Loucy (cell line): ENCODE results near the gene CCL11.
A peak's percentile ranks its signal among the peaks of the same experiment; 100 is the strongest.

ENCODE experiments used
- H2AFZ ChIP-seq: fragments of 200-600 bp; sonication (generic); 2 replicates; pipeline ENCODE4 v1.6.0; 2016; ENCODE audit warnings: antibody characterized with exemption, mild to moderate bottlenecking, low read length, moderate library complexity
- H3F3A ChIP-seq: fragments of 200-600 bp; 2 replicates; pipeline ENCODE4 v1.6.0; 2016; ENCODE audit warnings: antibody characterized with exemption, low read depth, mild to moderate bottlenecking
- H3K27me3 ChIP-seq: fragments of 200-600 bp; sonication (generic); 2 replicates; pipeline ENCODE4 v1.6.1; 2014; ENCODE audit warnings: low read length, mild to moderate bottlenecking; ENCODE audit not compliant: insufficient read depth, poor library complexity, severe bottlenecking
- H3K36me3 ChIP-seq: fragments of 200-600 bp; sonication (generic); 2 replicates; pipeline ENCODE4 v1.6.1; 2016; ENCODE audit warnings: low read length; ENCODE audit not compliant: insufficient read depth
- H3K4me1 ChIP-seq: fragments of 200-600 bp; sonication (generic); 2 replicates; pipeline ENCODE4 v1.5.1; 2014; ENCODE audit warnings: low read length, mild to moderate bottlenecking; ENCODE audit not compliant: insufficient read depth, poor library complexity, severe bottlenecking
- H3K4me2 ChIP-seq: fragments of 200-600 bp; sonication (generic); 2 replicates; pipeline ENCODE4 v1.6.0; 2014; ENCODE audit warnings: antibody characterized with exemption, low read length, low read depth, mild to moderate bottlenecking; ENCODE audit not compliant: poor library complexity, severe bottlenecking
- H3K4me3 ChIP-seq: fragments of 200-600 bp; sonication (generic); 2 replicates; pipeline ENCODE4 v1.5.1; 2014; ENCODE audit warnings: low read length, mild to moderate bottlenecking, mixed read lengths; ENCODE audit not compliant: poor library complexity, severe bottlenecking
- H3K79me2 ChIP-seq: fragments of 200-600 bp; sonication (generic); 2 replicates; pipeline ENCODE4 v1.6.1; 2014; ENCODE audit warnings: low read length; ENCODE audit not compliant: insufficient read depth
- H3K9ac ChIP-seq: fragments of 200-600 bp; sonication (generic); 2 replicates; pipeline ENCODE4 v1.6.0; 2014; ENCODE audit warnings: mild to moderate bottlenecking, low read depth, low read length, moderate library complexity; ENCODE audit not compliant: poor library complexity, severe bottlenecking
- H3K9me2 ChIP-seq: fragments of 200-600 bp; sonication (generic); replicated peaks from 2 replicates; pipeline ENCODE4 v1.6.1; 2016; ENCODE audit warnings: low read depth, low read length, mixed read lengths
- H3K9me3 ChIP-seq: fragments of 200-600 bp; sonication (generic); 2 replicates; pipeline ENCODE4 v1.6.1; 2014; ENCODE audit warnings: mild to moderate bottlenecking, antibody characterized with exemption, low read length, low read depth; ENCODE audit not compliant: insufficient read depth
- H4K20me1 ChIP-seq: fragments of 200-600 bp; sonication (generic); 2 replicates; pipeline ENCODE4 v1.6.0; 2014; ENCODE audit warnings: antibody characterized with exemption, low read length, mild to moderate bottlenecking; ENCODE audit not compliant: insufficient read depth, poor library complexity, severe bottlenecking
- EZH2phosphoT487 ChIP-seq: fragments of 200-600 bp; IDR thresholded peaks from 2 replicates; pipeline ENCODE4 v1.6.1; 2018; ENCODE audit warnings: antibody characterized with exemption, mild to moderate bottlenecking, moderate library complexity, borderline replicate concordance
- TF ChIP-seq, protein P1 (sequence below): fragments of 200-600 bp; sonication (generic); conservative IDR thresholded peaks from 2 replicates; pipeline ENCODE4 v1.5.1; 2014; ENCODE audit warnings: mild to moderate bottlenecking, antibody characterized with exemption, low read length

Gene CCL11

DNA sequence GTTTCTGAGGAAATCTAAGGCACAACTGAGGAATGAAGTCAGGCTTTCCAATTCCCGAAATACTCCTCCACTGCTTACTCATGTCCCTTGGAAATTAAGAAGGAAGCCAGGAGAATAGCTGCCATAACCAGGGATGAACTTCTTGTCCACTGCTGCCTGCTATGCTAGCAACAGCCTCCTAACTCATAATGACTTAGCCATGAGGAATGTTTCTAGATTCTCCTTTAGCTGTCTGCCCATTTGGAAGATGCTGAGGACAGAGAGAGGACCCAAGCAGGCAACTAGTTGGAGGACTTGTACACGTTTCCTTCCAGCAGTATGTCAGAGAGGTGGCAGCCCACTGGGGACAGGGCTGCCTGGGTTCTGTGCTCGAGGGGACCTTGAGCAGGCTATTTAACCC, 31.4 kb upstream of the CCL11 start:
- Histone ChIP-seq H4K20me1 (no peaks in the 10 kb centered on the region), H3K9me2 (no peaks in the 10 kb centered on the region), H3F3A (no peaks in the 10 kb centered on the region), H3K4me2 (no peak overlapping the region), H3K36me3 (no peaks in the 10 kb centered on the region), H3K9ac (no peak overlapping the region), H3K27me3 (no peaks in the 10 kb centered on the region), H3K79me2 (no peaks in the 10 kb centered on the region), H3K9me3 (no peaks in the 10 kb centered on the region), H2AFZ (no peak overlapping the region), H3K4me1 (no peaks in the 10 kb centered on the region), H3K4me3 (no peak overlapping the region)
- TF ChIP-seq, protein P1, sequence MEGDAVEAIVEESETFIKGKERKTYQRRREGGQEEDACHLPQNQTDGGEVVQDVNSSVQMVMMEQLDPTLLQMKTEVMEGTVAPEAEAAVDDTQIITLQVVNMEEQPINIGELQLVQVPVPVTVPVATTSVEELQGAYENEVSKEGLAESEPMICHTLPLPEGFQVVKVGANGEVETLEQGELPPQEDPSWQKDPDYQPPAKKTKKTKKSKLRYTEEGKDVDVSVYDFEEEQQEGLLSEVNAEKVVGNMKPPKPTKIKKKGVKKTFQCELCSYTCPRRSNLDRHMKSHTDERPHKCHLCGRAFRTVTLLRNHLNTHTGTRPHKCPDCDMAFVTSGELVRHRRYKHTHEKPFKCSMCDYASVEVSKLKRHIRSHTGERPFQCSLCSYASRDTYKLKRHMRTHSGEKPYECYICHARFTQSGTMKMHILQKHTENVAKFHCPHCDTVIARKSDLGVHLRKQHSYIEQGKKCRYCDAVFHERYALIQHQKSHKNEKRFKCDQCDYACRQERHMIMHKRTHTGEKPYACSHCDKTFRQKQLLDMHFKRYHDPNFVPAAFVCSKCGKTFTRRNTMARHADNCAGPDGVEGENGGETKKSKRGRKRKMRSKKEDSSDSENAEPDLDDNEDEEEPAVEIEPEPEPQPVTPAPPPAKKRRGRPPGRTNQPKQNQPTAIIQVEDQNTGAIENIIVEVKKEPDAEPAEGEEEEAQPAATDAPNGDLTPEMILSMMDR: no peak

DNA sequence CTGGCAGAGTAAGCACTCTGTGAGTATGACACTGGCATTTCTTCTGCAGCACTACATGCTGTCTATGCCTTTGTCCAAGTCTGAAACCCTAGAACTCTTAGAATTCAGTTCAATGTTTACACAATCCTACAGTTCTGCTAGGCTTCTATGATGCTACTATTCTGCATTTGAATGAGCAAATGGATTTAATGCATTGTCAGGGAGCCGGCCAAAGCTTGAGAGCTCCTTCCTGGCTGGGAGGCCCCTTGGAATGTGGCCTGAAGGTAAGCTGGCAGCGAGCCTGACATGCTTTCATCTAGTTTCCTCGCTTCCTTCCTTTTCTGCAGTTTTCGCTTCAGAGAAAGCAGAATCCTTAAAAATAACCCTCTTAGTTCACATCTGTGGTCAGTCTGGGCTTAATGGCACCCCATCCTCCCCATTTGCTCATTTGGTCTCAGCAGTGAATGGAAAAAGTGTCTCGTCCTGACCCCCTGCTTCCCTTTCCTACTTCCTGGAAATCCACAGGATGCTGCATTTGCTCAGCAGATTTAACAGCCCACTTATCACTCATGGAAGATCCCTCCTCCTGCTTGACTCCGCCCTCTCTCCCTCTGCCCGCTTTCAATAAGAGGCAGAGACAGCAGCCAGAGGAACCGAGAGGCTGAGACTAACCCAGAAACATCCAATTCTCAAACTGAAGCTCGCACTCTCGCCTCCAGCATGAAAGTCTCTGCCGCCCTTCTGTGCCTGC, 30.7 kb upstream of the CCL11 start, which contains the start of gene CCL2:
Gene CCL2, plus strand, starts transcription at position 635 of the 730 bp plus-strand sequence. Its CDS starts 65 bp downstream, at position 700.
- no peaks in the 10 kb centered on the region for H3K9me2 ChIP-seq
- H3K27me3 ChIP-seq: no peaks in the 10 kb centered on the region
- no peaks in the 10 kb centered on the region for H3K4me1 ChIP-seq
- H3K79me2 ChIP-seq: no peaks in the 10 kb centered on the region
- H3K4me2 ChIP-seq: peak within 1 kb of the TSS; percentile 32
- no peaks in the 10 kb centered on the region for H3K9me3 ChIP-seq
- H4K20me1 ChIP-seq: no peaks in the 10 kb centered on the region
- no peaks in the 10 kb centered on the region for H3K36me3 ChIP-seq
- TF ChIP-seq EZH2phosphoT487: no peak
- TF ChIP-seq, protein P1: no peak
- no peak within 1 kb of the TSS for H3K4me3 ChIP-seq
- no peak within 1 kb of the TSS for H3K9ac ChIP-seq
- no peaks in the 10 kb centered on the region for H3F3A ChIP-seq
- H2AFZ ChIP-seq: peak within 1 kb of the TSS; percentile 15; the same call in 1 of the 2 replicates

DNA sequence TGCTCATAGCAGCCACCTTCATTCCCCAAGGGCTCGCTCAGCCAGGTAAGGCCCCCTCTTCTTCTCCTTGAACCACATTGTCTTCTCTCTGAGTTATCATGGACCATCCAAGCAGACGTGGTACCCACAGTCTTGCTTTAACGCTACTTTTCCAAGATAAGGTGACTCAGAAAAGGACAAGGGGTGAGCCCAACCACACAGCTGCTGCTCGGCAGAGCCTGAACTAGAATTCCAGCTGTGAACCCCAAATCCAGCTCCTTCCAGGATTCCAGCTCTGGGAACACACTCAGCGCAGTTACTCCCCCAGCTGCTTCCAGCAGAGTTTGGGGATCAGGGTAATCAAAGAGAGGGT, 30.2 kb upstream of the CCL11 start:
- Histone ChIP-seq H3K27me3 (no peaks in the 10 kb centered on the region), H2AFZ (peak overlapping the region; percentile 15; the same call in 1 of the 2 replicates), H3K4me1 (no peaks in the 10 kb centered on the region), H3K4me2 (peak overlapping the region; percentile 32), H3K79me2 (no peaks in the 10 kb centered on the region), H3K36me3 (no peaks in the 10 kb centered on the region), H3F3A (no peaks in the 10 kb centered on the region), H3K9me2 (no peaks in the 10 kb centered on the region), H3K4me3 (no peak overlapping the region), H3K9ac (no peak overlapping the region), H4K20me1 (no peaks in the 10 kb centered on the region), H3K9me3 (no peaks in the 10 kb centered on the region)
- TF ChIP-seq, protein P1: no peak
- no peak for TF ChIP-seq EZH2phosphoT487
